ENCODE results near the gene MYBPHL.

Gene MYBPHL

DNA sequence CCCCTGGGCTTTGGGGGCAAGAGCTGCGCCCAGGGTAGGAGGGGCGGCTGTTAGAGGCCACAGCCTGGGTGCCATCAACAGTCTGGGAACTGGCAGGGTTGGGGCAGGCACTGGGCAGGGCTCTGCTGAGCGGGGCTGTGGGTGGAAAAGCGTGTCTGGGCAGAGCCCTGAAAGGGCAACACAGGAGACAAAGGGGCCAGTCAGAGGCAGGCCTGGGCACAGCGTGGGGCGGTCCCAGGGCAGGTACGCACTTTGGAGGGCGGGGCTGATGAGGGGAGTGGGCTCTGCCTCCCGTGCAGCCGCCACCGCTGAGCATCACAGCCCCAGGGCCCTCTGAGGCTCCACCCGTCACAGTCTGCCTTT, 43.6 kb downstream of the MYBPHL start:
- no peak for DNase-seq

DNA sequence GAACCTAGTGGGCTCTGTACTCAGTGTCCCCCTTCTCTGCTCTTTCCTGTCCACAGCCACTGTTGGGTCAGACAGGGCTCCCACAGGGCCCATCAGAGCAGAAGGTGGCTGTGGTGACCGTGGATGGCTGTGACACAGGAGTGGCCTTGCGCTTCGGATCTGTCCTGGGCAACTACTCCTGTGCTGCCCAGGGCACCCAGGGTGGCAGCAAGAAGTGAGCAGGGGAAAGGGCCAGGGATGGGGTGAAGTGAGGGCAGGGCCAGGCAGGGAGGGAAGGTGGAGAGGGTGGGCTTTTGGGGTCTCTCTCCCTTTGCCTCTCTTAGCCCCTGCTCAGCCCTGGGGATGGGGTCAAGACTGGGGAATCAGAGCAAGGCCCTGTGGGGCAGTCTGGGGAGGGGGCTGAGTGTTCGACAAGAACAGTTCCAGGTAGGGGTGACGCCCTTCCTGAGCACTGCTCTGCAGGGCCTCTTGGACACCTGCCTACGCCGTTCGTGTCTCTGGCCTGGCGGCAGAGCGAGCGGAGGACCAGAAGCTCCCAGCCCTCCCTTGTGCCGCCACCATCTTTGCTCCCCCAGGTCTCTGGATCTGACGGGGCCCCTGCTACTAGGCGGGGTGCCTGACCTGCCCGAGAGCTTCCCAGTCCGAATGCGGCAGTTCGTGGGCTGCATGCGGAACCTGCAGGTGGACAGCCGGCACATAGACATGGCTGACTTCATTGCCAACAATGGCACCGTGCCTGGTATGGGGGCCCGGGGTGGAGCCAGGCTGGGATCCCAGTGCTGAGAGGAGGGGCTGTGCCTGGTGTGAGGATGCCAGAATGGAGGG, 44.4 kb downstream of the MYBPHL start:
- no peak for DNase-seq

DNA sequence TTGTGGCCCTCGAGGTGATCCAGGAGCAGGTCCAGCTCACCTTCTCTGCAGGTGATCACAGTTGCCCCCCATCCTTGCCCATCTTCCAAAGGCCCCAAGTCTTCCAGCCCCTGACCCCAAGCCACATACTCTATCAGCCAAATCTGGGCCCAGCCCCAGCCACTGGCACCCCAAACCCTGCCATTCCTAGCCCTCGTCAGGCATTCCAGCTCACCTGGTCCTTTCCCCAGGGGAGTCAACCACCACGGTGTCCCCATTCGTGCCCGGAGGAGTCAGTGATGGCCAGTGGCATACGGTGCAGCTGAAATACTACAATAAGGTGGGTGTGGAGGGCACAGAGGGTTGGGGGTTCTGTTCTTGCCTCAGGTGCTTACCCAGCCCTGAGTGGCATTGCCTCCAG, 45.2 kb downstream of the MYBPHL start:
- no peak for DNase-seq

DNA sequence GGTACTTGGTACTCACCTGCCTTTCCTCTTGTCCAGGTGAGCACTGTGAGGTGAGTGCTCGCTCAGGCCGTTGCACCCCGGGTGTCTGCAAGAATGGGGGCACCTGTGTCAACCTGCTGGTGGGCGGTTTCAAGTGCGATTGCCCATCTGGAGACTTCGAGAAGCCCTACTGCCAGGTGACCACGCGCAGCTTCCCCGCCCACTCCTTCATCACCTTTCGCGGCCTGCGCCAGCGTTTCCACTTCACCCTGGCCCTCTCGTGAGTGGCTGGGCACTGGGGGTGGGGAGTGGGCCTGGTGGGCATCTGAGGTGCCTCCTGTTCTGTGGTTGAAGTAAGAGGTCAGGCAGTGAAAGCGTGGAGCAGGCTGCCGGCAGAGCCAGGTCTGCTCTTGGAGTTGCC, 45.8 kb downstream of the MYBPHL start:
- DNase-seq = no peak

DNA sequence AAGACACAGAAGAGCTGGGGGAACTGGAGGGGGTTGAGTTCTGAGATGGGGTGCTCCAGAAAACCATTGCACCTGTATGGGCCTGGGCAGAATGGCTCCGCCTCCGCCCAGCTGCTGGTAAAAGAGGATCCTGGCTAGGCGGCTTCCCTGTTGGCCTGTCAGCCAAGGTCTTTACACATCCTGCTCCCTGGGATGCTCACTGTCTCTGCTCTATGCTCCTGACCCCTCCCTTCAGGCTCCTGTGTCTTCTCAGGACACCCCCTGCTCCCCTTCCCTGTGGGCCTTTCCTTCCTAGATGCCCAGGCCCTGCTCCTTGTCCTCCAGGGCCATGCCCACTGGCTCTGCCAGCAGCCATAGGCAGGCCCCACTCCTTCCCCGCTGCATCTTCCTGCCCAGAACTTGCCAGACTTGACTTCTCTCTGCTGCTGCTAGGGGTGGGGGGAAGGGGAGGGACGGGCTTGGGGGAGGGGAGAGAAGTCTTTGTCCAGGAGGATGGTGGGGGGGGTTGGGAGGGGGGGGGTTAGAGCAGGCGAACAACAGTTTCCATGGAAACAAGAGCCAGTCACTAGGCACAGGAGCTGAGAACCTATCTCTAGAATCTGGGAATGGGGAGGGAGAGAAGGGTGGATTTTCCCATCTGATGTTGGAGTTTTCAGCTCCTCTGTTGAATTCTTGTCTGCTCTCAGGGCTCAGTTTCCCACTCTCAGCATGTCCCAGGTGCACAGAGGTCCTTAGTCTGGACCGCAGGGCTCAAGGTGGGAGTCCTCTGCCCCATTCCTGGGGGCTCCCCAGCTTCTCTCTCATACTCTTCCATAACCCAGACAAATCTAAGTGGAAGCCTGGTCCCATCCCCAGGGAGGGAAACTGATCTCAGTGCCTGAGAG, 46.9 kb downstream of the MYBPHL start:
- DNase-seq = no peak

DNA sequence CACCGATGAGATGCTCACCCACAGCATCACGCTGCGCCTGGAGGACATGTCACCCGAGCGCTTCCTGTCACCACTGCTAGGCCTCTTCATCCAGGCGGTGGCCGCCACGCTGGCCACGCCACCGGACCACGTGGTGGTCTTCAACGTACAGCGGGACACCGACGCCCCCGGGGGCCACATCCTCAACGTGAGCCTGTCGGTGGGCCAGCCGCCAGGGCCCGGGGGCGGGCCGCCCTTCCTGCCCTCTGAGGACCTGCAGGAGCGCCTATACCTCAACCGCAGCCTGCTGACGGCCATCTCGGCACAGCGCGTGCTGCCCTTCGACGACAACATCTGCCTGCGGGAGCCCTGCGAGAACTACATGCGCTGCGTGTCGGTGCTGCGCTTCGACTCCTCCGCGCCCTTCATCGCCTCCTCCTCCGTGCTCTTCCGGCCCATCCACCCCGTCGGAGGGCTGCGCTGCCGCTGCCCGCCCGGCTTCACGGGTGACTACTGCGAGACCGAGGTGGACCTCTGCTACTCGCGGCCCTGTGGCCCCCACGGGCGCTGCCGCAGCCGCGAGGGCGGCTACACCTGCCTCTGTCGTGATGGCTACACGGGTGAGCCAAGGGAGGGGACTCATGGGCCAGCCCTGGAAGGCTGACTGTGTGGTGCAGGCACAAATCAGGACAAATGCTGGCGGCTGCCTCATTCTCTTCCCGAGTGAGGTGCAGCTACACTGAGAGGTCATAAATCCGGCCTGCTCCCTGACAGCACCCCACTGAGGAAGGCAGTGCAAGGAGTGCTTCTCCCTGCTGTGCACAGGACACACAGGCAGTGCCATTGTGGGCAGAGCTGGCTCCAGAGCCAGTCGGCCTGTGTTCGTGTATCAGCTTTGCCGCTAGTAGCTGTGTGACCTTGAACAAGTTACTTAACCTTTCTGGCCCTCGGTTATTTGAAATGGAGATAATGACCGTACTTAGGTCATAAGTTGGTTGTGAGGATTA, 48.0 kb downstream of the MYBPHL start:
- DNase-seq = no peak

DNA sequence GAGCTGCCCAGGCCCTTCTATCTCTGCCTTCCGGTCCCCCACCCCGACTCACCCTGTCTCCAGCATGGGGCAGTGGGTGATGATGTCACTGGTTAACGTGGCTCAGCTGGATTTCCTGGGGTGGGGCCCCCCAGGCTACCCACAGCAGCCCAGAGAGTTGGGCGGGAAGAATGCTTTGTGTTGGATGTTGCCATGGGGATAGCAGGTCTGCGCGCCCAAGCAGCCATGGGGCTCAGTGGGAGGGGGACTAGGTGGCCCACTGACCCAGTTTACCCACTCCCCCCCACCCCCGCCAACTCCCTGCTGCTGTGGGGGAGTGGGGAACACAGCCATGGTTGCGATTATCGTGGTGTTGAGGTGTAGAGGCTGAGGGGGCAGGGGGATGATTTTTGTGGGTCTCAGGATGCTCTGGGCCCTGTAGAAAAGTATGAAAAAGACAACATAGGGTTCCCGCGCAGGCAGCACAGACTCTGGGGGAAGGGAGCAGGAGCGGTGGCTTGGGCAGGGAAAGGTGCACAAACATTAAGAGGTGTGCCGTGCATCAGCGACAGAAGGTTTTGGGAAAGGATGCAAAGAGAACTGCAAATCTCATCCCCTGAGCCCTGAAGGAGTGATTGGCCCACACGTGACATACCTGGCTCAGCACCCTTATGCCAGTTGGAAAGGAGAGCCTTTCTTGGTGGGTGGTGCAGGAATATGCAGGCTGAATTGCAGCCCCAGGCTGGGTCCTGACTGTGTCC, 49.0 kb downstream of the MYBPHL start:
- DNase-seq = no peak

DNA sequence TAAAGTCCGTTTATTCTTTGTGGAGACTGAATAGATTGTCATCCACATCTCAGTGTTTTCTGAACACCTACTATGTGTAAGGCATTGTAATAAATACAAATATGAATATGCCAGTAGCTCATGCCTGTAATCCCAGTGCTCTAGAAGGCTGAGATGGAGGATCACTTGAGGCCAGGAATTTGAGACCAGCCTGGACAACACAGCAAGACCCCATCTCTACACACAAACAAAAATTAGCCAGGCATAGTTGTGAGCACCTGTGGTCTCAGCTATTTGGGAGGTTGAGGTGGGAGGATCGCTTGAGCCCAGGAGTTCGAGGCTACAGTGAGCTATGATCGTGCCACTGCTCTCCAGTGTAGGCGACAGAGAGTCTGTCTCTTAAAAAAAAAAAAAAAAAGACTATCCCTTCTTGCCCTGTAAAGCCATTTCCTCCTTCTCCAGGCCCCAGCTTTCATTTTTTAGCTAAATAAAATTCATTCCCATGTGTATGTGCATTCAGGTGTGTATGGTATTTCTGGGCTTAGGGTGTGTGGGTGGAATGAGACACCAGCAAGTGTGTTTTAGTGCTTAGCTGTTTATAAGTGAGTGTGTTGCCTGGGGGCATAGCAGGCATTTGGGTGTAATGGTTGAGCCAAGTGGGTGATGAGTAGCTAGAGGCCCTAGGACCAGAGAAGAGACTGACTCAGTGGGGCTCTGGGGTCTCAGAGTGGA, 49.7 kb downstream of the MYBPHL start:
- no peak for DNase-seq

DNA sequence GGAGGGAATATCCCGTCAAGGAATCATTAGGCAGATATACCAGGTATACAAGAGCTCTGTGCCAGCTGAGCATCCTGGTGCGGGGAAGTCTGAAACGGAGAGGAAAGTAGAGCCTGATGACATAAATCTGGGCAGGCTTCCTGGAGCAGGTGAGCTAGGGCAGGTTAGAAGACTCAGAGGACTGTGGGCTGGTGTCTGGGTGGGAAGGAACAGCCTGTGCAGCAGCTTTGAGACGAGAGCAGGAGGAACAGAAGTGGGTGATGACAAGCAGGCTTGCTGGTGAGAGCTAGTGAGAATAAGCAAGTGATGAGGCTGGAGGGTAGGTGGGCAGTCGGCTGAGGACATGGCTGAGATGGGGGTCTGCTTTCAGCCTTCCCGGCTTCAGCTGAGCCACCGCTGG, 50.7 kb downstream of the MYBPHL start:
- no peak for DNase-seq

DNA sequence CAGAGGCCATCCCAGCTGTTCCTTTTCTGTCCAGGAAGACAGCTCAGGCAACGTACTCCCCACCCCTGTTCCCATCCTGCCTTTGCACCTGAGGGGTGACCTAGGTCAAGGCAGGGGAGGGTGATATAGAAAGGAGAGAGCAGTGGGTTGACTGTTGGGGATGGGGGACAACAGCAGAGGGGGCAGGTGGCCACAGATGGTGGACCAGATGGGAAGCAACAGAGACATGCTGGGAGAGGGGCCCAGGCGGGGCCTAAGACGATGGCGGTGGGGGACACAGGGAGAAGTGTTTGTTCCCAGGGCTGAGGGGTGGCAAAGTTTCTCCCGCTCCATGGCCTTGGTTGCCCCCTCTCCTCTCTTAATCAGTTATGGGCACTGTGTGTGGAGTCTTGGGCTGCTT, 51.1 kb downstream of the MYBPHL start:
- DNase-seq = no peak

DNA sequence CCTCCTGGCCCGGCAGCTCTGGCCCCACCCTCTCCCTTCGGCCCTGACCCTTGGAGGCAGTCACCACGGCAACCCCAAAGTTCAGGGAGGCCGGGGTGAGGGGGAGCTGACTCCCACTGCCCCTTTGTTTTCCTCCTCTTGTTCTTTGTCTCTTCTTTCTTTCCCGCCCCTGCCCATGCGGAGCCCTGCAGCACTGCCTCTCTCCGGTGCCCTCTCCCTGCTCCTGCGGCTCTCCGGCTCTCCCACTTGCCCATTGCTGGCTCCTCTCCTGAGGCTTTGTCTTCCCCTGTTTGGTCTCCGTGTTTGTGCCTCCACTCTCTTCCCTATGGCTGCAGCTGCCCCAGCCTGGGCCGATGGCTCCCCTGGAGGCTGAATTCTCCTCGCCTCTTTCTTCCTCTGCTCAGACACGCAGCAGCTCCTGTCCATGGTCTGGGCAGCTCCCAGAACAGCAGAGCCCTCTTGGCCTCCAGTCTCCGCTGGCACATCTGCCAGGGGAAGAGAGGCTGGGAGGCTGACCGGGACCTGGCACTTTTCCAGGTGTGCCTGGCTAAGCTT, 51.6 kb downstream of the MYBPHL start:
- DNase-seq = no peak

DNA sequence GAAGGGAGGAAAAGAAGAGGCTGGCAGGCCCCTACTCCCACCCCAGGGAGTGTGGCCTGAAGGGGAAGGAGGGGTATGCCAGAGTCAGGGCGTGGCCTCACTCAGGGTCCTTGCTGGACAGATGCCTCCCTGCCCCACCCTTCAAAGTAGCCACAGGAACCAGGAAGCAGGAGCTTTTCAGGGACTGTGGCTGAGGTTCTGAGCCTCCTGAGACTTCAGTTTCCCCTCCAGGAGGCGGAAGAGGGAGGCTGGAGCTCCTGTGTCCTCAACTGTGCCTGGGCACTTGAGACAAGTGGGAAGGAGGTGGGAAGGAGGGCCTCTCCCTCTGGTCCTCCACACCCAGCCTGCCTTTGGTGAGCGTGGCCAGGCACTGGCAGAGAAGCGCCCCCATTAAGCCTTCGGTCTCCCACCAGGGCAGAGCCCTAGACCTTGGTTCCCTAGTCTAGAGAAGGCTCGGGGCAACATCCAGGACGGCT, 52.2 kb downstream of the MYBPHL start:
- DNase-seq = no peak

DNA sequence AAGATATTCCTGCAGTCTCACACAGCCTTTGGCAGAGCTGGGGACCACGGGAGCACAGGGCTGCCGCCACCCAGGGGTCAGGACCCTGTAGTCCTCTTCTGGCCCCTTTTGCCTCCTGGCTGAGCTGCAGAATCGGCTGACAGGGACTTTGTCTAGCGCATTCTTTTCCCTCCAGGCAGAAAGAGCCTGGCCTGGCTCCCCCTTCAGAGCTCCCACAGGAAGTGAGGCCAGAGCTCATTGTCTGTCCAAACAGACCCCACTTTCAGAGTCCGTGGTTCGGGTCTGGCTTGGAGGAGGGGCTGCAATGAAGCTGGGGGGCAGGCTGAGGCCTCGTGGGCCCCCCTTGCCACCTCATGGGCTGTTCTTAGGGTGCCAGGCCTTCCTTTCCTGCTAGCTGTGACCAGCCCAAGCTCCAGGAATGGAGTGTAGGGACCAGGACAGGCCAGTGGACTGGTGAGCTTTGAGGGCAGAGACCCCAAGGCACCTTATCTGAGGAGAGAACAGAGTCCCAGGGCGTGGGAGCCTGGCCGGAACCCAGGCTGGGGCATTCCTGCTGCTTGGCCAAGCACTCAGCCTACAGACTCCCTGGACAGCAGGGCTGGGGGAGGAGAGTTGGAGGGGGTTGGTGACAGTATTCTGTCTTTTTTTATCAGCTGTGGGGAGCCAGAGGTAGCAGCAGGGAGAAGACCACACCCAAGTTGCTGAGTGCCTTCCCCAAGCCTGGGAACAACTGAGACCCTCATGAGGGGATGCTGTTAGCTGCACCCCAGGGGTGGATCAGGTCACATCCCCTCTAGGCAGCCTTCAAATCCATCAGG, 52.8 kb downstream of the MYBPHL start:
- no peak for DNase-seq

DNA sequence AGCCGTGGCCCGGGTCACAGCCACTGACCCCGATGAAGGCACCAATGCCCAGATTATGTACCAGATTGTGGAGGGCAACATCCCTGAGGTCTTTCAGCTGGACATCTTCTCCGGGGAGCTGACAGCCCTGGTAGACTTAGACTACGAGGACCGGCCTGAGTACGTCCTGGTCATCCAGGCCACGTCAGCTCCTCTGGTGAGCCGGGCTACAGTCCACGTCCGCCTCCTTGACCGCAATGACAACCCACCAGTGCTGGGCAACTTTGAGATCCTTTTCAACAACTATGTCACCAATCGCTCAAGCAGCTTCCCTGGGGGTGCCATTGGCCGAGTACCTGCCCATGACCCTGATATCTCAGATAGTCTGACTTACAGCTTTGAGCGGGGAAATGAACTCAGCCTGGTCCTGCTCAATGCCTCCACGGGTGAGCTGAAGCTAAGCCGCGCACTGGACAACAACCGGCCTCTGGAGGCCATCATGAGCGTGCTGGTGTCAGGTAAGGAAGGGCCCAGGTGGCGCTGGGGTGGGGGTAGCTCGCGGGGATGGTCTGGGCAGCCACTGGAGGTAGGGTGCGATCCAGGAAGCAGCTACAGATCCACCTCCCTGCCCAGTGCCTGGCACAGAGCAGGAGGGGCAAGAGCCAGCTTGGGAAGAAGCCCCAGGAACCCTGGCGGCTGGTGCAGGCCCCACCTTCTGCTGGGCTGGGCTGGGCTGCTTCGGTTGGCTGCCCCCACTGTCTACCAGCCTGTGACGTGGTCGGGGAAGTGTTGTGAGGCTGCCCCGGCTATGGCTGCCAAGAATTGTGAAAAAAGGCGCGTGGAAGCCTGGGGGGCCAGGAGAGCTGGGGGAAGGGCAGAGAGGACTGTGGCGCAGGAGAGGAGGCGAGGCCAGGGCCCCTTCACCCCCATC, 53.7 kb downstream of the MYBPHL start:
- DNase-seq = no peak

DNA sequence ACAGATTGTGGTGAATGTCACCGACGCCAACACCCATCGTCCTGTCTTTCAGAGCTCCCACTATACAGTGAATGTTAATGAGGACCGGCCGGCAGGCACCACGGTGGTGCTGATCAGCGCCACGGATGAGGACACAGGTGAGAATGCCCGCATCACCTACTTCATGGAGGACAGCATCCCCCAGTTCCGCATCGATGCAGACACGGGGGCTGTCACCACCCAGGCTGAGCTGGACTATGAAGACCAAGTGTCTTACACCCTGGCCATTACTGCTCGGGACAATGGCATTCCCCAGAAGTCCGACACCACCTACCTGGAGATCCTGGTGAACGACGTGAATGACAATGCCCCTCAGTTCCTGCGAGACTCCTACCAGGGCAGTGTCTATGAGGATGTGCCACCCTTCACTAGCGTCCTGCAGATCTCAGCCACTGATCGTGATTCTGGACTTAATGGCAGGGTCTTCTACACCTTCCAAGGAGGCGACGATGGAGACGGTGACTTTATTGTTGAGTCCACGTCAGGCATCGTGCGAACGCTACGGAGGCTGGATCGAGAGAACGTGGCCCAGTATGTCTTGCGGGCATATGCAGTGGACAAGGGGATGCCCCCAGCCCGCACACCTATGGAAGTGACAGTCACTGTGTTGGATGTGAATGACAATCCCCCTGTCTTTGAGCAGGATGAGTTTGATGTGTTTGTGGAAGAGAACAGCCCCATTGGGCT, 54.5 kb downstream of the MYBPHL start:
- no peak for DNase-seq

DNA sequence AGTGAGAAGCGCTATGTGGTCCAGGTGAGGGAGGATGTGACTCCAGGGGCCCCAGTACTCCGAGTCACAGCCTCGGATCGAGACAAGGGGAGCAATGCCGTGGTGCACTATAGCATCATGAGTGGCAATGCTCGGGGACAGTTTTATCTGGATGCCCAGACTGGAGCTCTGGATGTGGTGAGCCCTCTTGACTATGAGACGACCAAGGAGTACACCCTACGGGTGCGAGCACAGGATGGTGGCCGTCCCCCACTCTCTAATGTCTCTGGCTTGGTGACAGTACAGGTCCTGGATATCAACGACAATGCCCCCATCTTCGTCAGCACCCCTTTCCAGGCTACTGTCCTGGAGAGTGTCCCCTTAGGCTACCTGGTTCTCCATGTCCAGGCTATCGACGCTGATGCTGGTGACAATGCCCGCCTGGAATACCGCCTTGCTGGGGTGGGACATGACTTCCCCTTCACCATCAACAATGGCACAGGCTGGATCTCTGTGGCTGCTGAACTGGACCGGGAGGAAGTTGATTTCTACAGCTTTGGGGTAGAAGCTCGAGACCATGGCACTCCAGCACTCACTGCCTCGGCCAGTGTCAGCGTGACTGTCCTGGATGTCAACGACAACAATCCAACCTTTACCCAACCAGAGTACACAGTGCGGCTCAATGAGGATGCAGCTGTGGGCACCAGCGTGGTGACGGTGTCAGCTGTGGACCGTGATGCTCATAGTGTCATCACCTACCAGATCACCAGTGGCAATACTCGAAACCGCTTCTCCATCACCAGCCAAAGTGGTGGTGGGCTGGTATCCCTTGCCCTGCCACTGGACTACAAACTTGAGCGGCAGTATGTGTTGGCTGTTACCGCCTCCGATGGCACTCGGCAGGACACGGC, 55.3 kb downstream of the MYBPHL start:
- no peak for DNase-seq

Measured in CD4-positive, alpha-beta T cell treated with Interleukin-21 for 1 hour (primary cell).